Liver (tissue), 9 donors: ENCODE data around the gene TACC3. TPM values are rescaled to one million over a fixed set of nuclear protein-coding genes. Genes with fewer than 3 reads are reported as not detected.

ENCODE experiments used
- DNase-seq: peaks from one replicate; pipeline ENCODE4 v3.0.0-alpha.2; 2017; ENCODE audit warnings: low spot score
- H3K27ac ChIP-seq, 2 donors: one replicate each; pipeline ENCODE4 v1.7.0; 2013; ENCODE audit warnings: inconsistent platforms in 2 of 2, low read length in 2 of 2, control low read depth in 1 of 2, low read depth in 1 of 2, mild to moderate bottlenecking in 1 of 2
- H3K27me3 ChIP-seq, 4 donors: one replicate each; pipeline versions ENCODE4 v1.6.1 to v1.7.0; 2013; ENCODE audit warnings: low read length in 3 of 4, inconsistent platforms in 1 of 4, mild to moderate bottlenecking in 1 of 4, moderate library complexity in 1 of 4; ENCODE audit not compliant: control insufficient read depth in 4 of 4, insufficient read depth in 4 of 4
- H3K36me3 ChIP-seq, 4 donors: one replicate each; pipeline versions ENCODE4 v1.6.1 to v1.7.0; 2013; ENCODE audit warnings: low read length in 3 of 4, mild to moderate bottlenecking in 3 of 4, low read depth in 1 of 4, moderate library complexity in 1 of 4; ENCODE audit not compliant: control insufficient read depth in 4 of 4, insufficient read depth in 3 of 4
- H3K4me1 ChIP-seq, 4 donors: one replicate each; pipeline versions ENCODE4 v1.6.1 to v1.7.0; 2013; ENCODE audit warnings: low read length in 3 of 4, mild to moderate bottlenecking in 3 of 4, moderate library complexity in 1 of 4; ENCODE audit not compliant: control insufficient read depth in 4 of 4, insufficient read depth in 4 of 4
- H3K4me3 ChIP-seq, 3 donors: one replicate each; pipeline versions ENCODE4 v1.6.1 to v1.7.0; 2013; ENCODE audit warnings: low read length in 3 of 3, control low read depth in 1 of 3, low read depth in 1 of 3, mild to moderate bottlenecking in 1 of 3
- H3K9ac ChIP-seq, 2 donors: one replicate each; pipeline ENCODE4 v1.7.0; 2013; ENCODE audit warnings: low read length in 2 of 2, mild to moderate bottlenecking in 2 of 2, moderate library complexity in 2 of 2, control low read depth in 1 of 2, low read depth in 1 of 2
- H3K9me3 ChIP-seq, 4 donors: one replicate each; pipeline versions ENCODE4 v1.6.1 to v1.7.0; 2013; ENCODE audit warnings: low read length in 3 of 4; ENCODE audit not compliant: control insufficient read depth in 4 of 4
- ATF3 ChIP-seq: IDR thresholded peaks from 2 replicates; pipeline ENCODE4 v1.6.1; 2016; ENCODE audit warnings: antibody characterized with exemption
- CTCF ChIP-seq: fragments of 150-350 bp; IDR thresholded peaks from 2 replicates; pipeline ENCODE4 v1.5.1; 2017; ENCODE audit warnings: improper control_type of control experiment, low read depth, low read length; ENCODE audit not compliant: missing input control
- FOXA1 ChIP-seq: IDR thresholded peaks from 2 replicates; pipeline ENCODE4 v1.6.1; 2016; ENCODE audit warnings: antibody characterized with exemption
- FOXA2 ChIP-seq: IDR thresholded peaks from 2 replicates; pipeline ENCODE4 v1.6.1; 2016; ENCODE audit warnings: antibody characterized with exemption
- GABPA ChIP-seq, 2 donors: IDR thresholded peaks in 1 of 2; conservative IDR thresholded peaks in 1 of 2; 2 replicates each; pipeline ENCODE4 v1.6.1; 2016; ENCODE audit warnings: antibody characterized with exemption in 2 of 2, mild to moderate bottlenecking in 1 of 2, moderate library complexity in 1 of 2
- HNF4A ChIP-seq, 2 donors: conservative IDR thresholded peaks; 2 replicates each; pipeline ENCODE4 v1.6.1; 2016; ENCODE audit warnings: antibody characterized with exemption in 2 of 2, mild to moderate bottlenecking in 2 of 2
- HNF4G ChIP-seq: IDR thresholded peaks from 2 replicates; pipeline ENCODE4 v1.6.1; 2016; ENCODE audit warnings: antibody characterized with exemption
- JUND ChIP-seq, 2 donors: IDR thresholded peaks; 2 replicates each; pipeline ENCODE4 v1.6.1; 2016; ENCODE audit warnings: antibody characterized with exemption in 2 of 2
- NR2F2 ChIP-seq: IDR thresholded peaks from 2 replicates; pipeline ENCODE4 v1.6.1; 2016; ENCODE audit warnings: antibody characterized with exemption
- RAD21 ChIP-seq, 2 donors: IDR thresholded peaks; 2 replicates each; pipeline ENCODE4 v1.6.1; 2016; ENCODE audit warnings: antibody characterized with exemption in 2 of 2, mild to moderate bottlenecking in 2 of 2
- REST ChIP-seq: IDR thresholded peaks from 2 replicates; pipeline ENCODE4 v1.6.1; 2016; ENCODE audit warnings: antibody characterized with exemption, mild to moderate bottlenecking
- RXRA ChIP-seq, 2 donors: IDR thresholded peaks; 2 replicates each; pipeline ENCODE4 v1.6.1; 2017 to 2018; ENCODE audit warnings: antibody characterized with exemption in 2 of 2, mild to moderate bottlenecking in 1 of 2
- SP1 ChIP-seq: IDR thresholded peaks from 2 replicates; pipeline ENCODE4 v1.6.1; 2018; ENCODE audit warnings: antibody characterized with exemption, mild to moderate bottlenecking
- TAF1 ChIP-seq: conservative IDR thresholded peaks from 2 replicates; pipeline ENCODE4 v1.6.1; 2016; ENCODE audit warnings: antibody characterized with exemption, mild to moderate bottlenecking
- YY1 ChIP-seq: IDR thresholded peaks from 2 replicates; pipeline ENCODE4 v1.6.1; 2016; ENCODE audit warnings: antibody characterized with exemption, mild to moderate bottlenecking
- ZBTB33 ChIP-seq: IDR thresholded peaks from 2 replicates; pipeline ENCODE4 v1.6.1; 2016; ENCODE audit warnings: antibody characterized with exemption
- WGBS: extraction: QIAGEN DNeasy Blood & Tissue Kit; methylation state at CpG from one replicate; pipeline ENCODE4 v1.1.7; 2013; 5-methylcytosine and 5-hydroxymethylcytosine counted together
- polyA plus RNA-seq, 2 donors: library from polyadenylated mRNA; stranded (reverse) in 1 of 2; unstranded in 1 of 2; fragments of 200-250 nt in 1 of 2; fragments of >200 nt in 1 of 2; fragmentation: Nextera tagmentation in 1 of 2; extraction: Ambion mirVana in 1 of 2; gene quantifications; one replicate each; pipeline versions ENCODE4 v1.2.1 to v1.2.3, GENCODE V29; 2013 to 2015
- total RNA-seq, 2 donors: library from RNA; depleted of rRNA; stranded (reverse); fragments of >200 nt; gene quantifications; one replicate each; pipeline ENCODE4 v1.2.3, GENCODE V29; 2014
- TF ChIP-seq, protein P1 (sequence below): IDR thresholded peaks from 2 replicates; pipeline ENCODE4 v1.6.1; 2016; ENCODE audit warnings: antibody characterized with exemption
- donor health status: healthy.
- donor health status: healthy.
- donor health status: healthy.
- donor health status: healthy.
- donor health status: healthy.

The TACC3 gene
- total and polyA plus RNA-seq, 4 donors = 1.4 to 38.9 (median 5.5) TPM

DNA sequence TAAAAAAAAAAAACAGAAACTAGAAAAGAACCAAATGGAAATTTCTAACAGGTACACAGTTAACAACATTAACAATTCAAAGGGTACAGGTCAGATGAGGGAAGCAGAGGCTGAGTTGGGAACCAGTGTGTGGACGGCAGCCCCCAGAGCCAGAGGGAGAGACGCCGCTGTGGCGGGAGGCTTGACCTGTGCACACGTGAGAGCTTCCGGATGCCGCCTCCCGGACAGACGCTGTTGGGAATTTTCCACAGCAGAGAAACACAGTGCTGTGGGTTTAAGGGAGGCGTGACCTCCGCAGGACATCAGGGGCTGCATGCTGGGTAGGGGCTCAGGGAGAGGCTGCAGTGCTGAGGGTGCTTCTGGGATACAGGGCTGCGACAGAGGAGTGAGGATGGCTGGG lies 22.2 kb downstream of the TACC3 start:
- DNase-seq = no peak
- H3K27ac ChIP-seq = no peak overlapping the region
- peaks cover 10 to 29% (median 19%) of the 10 kb centered on the region in 4 donors for H3K4me1 ChIP-seq
- TF ChIP-seq SP1 = no peak
- TF ChIP-seq FOXA2 = no peak
- no peak for TF ChIP-seq NR2F2
- H3K27me3 ChIP-seq = no peaks in the 10 kb centered on the region
- peaks cover 0 to 3% (median 1%) of the 10 kb centered on the region in 4 donors for H3K36me3 ChIP-seq
- H3K9ac ChIP-seq = no peak overlapping the region
- WGBS = 63% methylated on average over 12 of the region's 12 CpGs
- no peak overlapping the region for H3K4me3 ChIP-seq
- peaks cover 0 to 3% (median under 1%) of the 10 kb centered on the region in 4 donors for H3K9me3 ChIP-seq

- no peak for DNase-seq
- Histone ChIP-seq H3K27ac (peak overlapping the region in 1 of 2 donors; percentile 71), H3K9me3 (no peaks in the 10 kb centered on the region), H3K27me3 (no peaks in the 10 kb centered on the region), H3K4me1 (peaks cover 11 to 30% (median 19%) of the 10 kb centered on the region in 4 donors), H3K9ac (no peak overlapping the region), H3K4me3 (no peak overlapping the region), H3K36me3 (peaks cover 0 to 3% (median 1%) of the 10 kb centered on the region in 4 donors)
- no peak for TF ChIP-seq CTCF
- 87% methylated on average over 6 of the region's 6 CpGs for WGBS
These were observed 22.7 kb downstream of the TACC3 start for GRCh38 chr4:1743975-1744374.

DNA sequence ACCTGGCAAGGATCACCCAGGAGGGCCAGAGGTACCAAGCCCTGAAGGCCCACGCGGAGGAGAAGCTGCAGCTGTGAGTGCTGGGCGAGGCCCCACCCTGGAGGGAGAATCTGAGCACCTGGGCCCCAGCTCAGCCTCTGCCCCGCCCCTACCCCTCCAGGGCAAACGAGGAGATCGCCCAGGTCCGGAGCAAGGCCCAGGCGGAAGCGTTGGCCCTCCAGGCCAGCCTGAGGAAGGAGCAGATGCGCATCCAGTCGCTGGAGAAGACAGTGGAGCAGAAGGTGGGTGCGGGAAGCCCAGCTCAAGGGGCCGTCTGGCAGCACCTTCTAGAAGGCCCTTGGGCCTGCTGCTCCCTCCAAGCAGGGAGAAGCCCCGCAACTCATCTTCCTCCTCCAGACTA lies 23.2 kb downstream of the TACC3 start:
- no peak overlapping the region for H3K9ac ChIP-seq
- H3K9me3 ChIP-seq = no peaks in the 10 kb centered on the region
- peaks cover 0 to 2% (median 0%) of the 10 kb centered on the region in 4 donors for H3K36me3 ChIP-seq
- TF ChIP-seq REST (no peak), JUND (IDR thresholded peaks at IDR 0.05) (no peak), NR2F2 (no peak), ZBTB33 (no peak), TAF1 (no peak), YY1 (no peak), RXRA (IDR thresholded peaks at IDR 0.05) (no peak), GABPA (IDR thresholded peaks at IDR 0.05 in 1 of 2, conservative IDR thresholded peaks at IDR 0.05 in 1 of 2) (no peak), RAD21 (IDR thresholded peaks at IDR 0.05) (no peak), HNF4G (no peak), ATF3 (no peak), FOXA2 (no peak), HNF4A (conservative IDR thresholded peaks at IDR 0.05) (no peak), SP1 (no peak), FOXA1 (no peak)
- TF ChIP-seq, protein P1, sequence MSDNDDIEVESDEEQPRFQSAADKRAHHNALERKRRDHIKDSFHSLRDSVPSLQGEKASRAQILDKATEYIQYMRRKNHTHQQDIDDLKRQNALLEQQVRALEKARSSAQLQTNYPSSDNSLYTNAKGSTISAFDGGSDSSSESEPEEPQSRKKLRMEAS = no peak
- H3K27ac ChIP-seq = peak overlapping the region; percentile 71 to 72
- no peak for DNase-seq
- H3K27me3 ChIP-seq = no peaks in the 10 kb centered on the region
- H3K4me1 ChIP-seq = peaks cover 11 to 30% (median 19%) of the 10 kb centered on the region in 4 donors
- H3K4me3 ChIP-seq = no peak overlapping the region
- WGBS = 83% methylated on average over 14 of the region's 14 CpGs
